Epithelial cell of proximal tubule (primary cell): ENCODE measurements around the gene MRPL51. TPM values are rescaled to one million over a fixed set of nuclear protein-coding genes. Genes with fewer than 3 reads are reported as not detected.
A peak's percentile ranks its signal among the peaks of the same experiment; 100 is the strongest.

Experiments
- DNase-seq: peaks from one replicate; pipeline ENCODE4 v3.0.0-alpha.2; 2011; ENCODE audit warnings: low read depth
- H3K4me3 ChIP-seq: 2 replicates; pipeline ENCODE4 v1.5.1; 2011; ENCODE audit warnings: low read depth, mild to moderate bottlenecking, low read length
- total RNA-seq: library from RNA; depleted of rRNA; stranded (reverse); fragments of >200 nt; gene quantifications from 2 replicates; pipeline ENCODE4 v1.2.3, GENCODE V29; 2015
- TF ChIP-seq, protein P1 (sequence below): conservative IDR thresholded peaks from 2 replicates; pipeline ENCODE4 v1.5.1; 2012; ENCODE audit warnings: low read depth, mild to moderate bottlenecking, low read length

Gene MRPL51
- total RNA-seq, 1 donor from 2014 or later = 156 TPM

GRCh38 chr12:6452944-6453630, 40.0 kb downstream of the MRPL51 start:
- TF ChIP-seq, protein P1, sequence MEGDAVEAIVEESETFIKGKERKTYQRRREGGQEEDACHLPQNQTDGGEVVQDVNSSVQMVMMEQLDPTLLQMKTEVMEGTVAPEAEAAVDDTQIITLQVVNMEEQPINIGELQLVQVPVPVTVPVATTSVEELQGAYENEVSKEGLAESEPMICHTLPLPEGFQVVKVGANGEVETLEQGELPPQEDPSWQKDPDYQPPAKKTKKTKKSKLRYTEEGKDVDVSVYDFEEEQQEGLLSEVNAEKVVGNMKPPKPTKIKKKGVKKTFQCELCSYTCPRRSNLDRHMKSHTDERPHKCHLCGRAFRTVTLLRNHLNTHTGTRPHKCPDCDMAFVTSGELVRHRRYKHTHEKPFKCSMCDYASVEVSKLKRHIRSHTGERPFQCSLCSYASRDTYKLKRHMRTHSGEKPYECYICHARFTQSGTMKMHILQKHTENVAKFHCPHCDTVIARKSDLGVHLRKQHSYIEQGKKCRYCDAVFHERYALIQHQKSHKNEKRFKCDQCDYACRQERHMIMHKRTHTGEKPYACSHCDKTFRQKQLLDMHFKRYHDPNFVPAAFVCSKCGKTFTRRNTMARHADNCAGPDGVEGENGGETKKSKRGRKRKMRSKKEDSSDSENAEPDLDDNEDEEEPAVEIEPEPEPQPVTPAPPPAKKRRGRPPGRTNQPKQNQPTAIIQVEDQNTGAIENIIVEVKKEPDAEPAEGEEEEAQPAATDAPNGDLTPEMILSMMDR = no peak
- no peak for DNase-seq
- H3K4me3 ChIP-seq = peak overlapping the region; percentile 89

- DNase-seq = no peak
- TF ChIP-seq, protein P1 = no peak
These were observed 40.7 kb downstream of the MRPL51 start for GRCh38 chr12:6452245-6452943.

DNA sequence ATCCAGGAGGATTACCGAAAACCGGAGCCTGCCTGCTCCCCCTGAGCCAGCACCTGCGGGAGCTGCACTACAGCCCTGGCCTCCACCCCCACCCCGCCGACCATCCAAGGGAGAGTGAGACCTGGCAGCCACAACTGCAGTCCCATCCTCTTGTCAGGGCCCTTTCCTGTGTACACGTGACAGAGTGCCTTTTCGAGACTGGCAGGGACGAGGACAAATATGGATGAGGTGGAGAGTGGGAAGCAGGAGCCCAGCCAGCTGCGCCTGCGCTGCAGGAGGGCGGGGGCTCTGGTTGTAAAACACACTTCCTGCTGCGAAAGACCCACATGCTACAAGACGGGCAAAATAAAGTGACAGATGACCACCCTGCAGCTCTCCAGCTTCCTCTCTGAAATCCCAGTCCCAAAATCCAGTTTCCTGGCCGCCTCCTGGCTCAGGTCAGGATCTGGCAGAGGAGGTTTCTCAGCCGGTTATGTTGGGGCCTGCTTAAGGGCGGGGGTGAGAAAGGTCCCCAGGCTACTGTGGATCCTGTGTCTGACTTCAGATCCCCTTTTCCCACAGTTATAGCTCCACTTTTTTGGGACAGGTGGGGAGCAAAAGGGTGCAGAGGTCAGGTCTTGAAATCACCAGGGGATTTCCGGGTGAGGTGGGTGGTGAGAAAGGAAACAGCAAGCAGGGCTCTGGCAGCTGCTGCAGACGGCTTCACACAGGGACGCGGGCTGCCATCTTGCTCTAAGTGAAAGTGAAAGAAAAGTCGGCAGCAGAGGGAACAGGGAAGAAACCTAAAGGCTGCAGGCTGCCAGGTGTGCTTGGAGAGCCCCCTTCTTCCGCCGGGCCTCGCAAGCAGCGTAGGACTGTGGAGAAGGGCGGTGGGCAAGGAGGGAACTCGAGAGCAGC, 41.5 kb downstream of the MRPL51 start, which contains the start of gene TAPBPL:
Gene TAPBPL, plus strand, starts transcription at position 695 of the 897 bp plus-strand sequence. CDS start 207 bp downstream, outside the sequence.
- H3K4me3 ChIP-seq = peak within 1 kb of the TSS; percentile 89
- no peak for DNase-seq
- TF ChIP-seq, protein P1 = no peak

More at GRCh38 chr12:6452245-6452943, 40.7 kb downstream of the MRPL51 start:
- H3K4me3 ChIP-seq = peak overlapping the region; percentile 89

GRCh38 chr12:6450869-6451347, 42.2 kb downstream of the MRPL51 start:
- TF ChIP-seq, protein P1 = no peak
- no peak for DNase-seq
- H3K4me3 ChIP-seq = peak overlapping the region; percentile 89

- DNase-seq = no peak
- TF ChIP-seq, protein P1 = no peak
- H3K4me3 ChIP-seq = peak overlapping the region; percentile 89
These were observed 42.8 kb downstream of the MRPL51 start for GRCh38 chr12:6450091-6450868.
